ENCODE data around the gene SHOC2.

GRCh38 chr10:111057006-111057405 lies 137.6 kb downstream of the SHOC2 start:
- TF ChIP-seq POLR2B (IDR thresholded peaks at IDR 0.05; ENCODE audit: low read depth, partially characterized antibody) (no peak), POLR2AphosphoS5 (IDR thresholded peaks at IDR 0.05; ENCODE audit: control insufficient read depth, insufficient read depth, low read depth, low read length) (no peak), FOXJ3 (CRISPR knock-in tag; IDR thresholded peaks at IDR 0.05) (no peak), RNF2 (IDR thresholded peaks at IDR 0.05) (no peak), FOXA1 (IDR thresholded peaks at IDR 0.05; ENCODE audit: borderline replicate concordance) (no peak), CTCF (IDR thresholded peaks at IDR 0.05 in 2 of 3, conservative IDR thresholded peaks at IDR 0.05 in 1 of 3; ENCODE audit: insufficient read depth in 2 of 3, low read depth in 1 of 3, low read length in 3 of 3) (no peak), NRF1 (conservative IDR thresholded peaks at IDR 0.05 in 1 of 2, IDR thresholded peaks at IDR 0.05 in 1 of 2) (no peak), KDM1A (IDR thresholded peaks at IDR 0.05) (no peak), CHD2 (IDR thresholded peaks at IDR 0.05; ENCODE audit: low read depth, low read length) (no peak), KAT2B (IDR thresholded peaks at IDR 0.05; ENCODE audit: low read depth, low read length) (no peak), EZH2 (IDR thresholded peaks at IDR 0.05; ENCODE audit: borderline replicate concordance, low read depth, low read length) (no peak), ZBTB1 (CRISPR knock-in tag; IDR thresholded peaks at IDR 0.05; ENCODE audit: borderline replicate concordance, low read depth) (no peak), CCNT2 (IDR thresholded peaks at IDR 0.05; ENCODE audit: borderline replicate concordance, extremely low read depth, insufficient read length, low read depth, low read length) (no peak)

Data from K562 (cell line).